Measurements from ENCODE around the gene GORASP2. TPM values are rescaled to one million over a fixed set of nuclear protein-coding genes. Genes with fewer than 3 reads are reported as not detected.

Gene GORASP2
- polyA plus RNA-seq, 1 experiment: 222 TPM

- CTCF ChIA-PET: no interaction called here
- DNase-seq (ENCODE audit: low read depth, low spot score): no peak
- H3K4me3 ChIP-seq (ENCODE audit: low read depth, low read length): no peak overlapping the region
- no peak for TF ChIP-seq CTCF (IDR thresholded peaks at IDR 0.05; ENCODE audit: low read depth, low read length)
- POLR2A ChIA-PET: no interaction called here
- H3K9me3 ChIP-seq (ENCODE audit: control insufficient read depth, insufficient read depth, low read length): no peaks in the 10 kb centered on the region
- H3K27ac ChIP-seq (ENCODE audit: low read depth, low read length): no peak overlapping the region
- no peaks in the 10 kb centered on the region for H3K27me3 ChIP-seq (ENCODE audit: control insufficient read depth, insufficient read depth, low read length)
These were observed 75.8 kb downstream of the GORASP2 start for GRCh38 chr2:171004833-171005232.

- Histone ChIP-seq H3K9me3 (ENCODE audit: control insufficient read depth, insufficient read depth, low read length) (no peaks in the 10 kb centered on the region), H3K27ac (ENCODE audit: low read depth, low read length) (no peak overlapping the region), H3K4me3 (ENCODE audit: low read depth, low read length) (no peak overlapping the region), H3K27me3 (ENCODE audit: control insufficient read depth, insufficient read depth, low read length) (no peaks in the 10 kb centered on the region)
- TF ChIP-seq CTCF (IDR thresholded peaks at IDR 0.05; ENCODE audit: low read depth, low read length): no peak
- ChIA-PET POLR2A (no interaction called here), CTCF (no interaction called here)
- no peak for DNase-seq (ENCODE audit: low read depth, low spot score)
These were observed 79.6 kb downstream of the GORASP2 start for GRCh38 chr2:171008550-171009205.

- Histone ChIP-seq H3K4me3 (ENCODE audit: low read depth, low read length) (no peak overlapping the region), H3K27me3 (ENCODE audit: control insufficient read depth, insufficient read depth, low read length) (no peaks in the 10 kb centered on the region), H3K27ac (ENCODE audit: low read depth, low read length) (no peak overlapping the region), H3K9me3 (ENCODE audit: control insufficient read depth, insufficient read depth, low read length) (no peaks in the 10 kb centered on the region)
- TF ChIP-seq CTCF (IDR thresholded peaks at IDR 0.05; ENCODE audit: low read depth, low read length): no peak
- POLR2A ChIA-PET: interaction anchor here (0.7 kb wide), 1 partner anchor 134 kb away, joined by 11 read pairs; no protein-coding TSS in a partner anchor
- CTCF ChIA-PET: interaction anchor here (0.7 to 0.9 kb wide), 2 partner anchors 77 to 140 kb away, joined by 4 read pairs; no protein-coding TSS in a partner anchor
- DNase-seq (ENCODE audit: low read depth, low spot score): no peak
These were observed 80.3 kb downstream of the GORASP2 start for GRCh38 chr2:171009386-171009785.

GRCh38 chr2:171013851-171014250, 84.8 kb downstream of the GORASP2 start:
- no peaks in the 10 kb centered on the region for H3K9me3 ChIP-seq (ENCODE audit: control insufficient read depth, insufficient read depth, low read length)
- H3K27me3 ChIP-seq (ENCODE audit: control insufficient read depth, insufficient read depth, low read length): no peaks in the 10 kb centered on the region
- CTCF ChIA-PET: interaction anchor here (0.7 kb wide), 1 partner anchor 403 kb away, joined by 5 read pairs; no protein-coding TSS in a partner anchor
- H3K4me3 ChIP-seq (ENCODE audit: low read depth, low read length): no peak overlapping the region
- no peak for TF ChIP-seq CTCF (IDR thresholded peaks at IDR 0.05; ENCODE audit: low read depth, low read length)
- no peak overlapping the region for H3K27ac ChIP-seq (ENCODE audit: low read depth, low read length)
- POLR2A ChIA-PET: no interaction called here
- no peak for DNase-seq (ENCODE audit: low read depth, low spot score)

- no peak for TF ChIP-seq CTCF (IDR thresholded peaks at IDR 0.05; ENCODE audit: low read depth, low read length)
- no peak for DNase-seq (ENCODE audit: low read depth, low spot score)
- ChIA-PET POLR2A (interaction anchor here (0.6 kb wide), 1 partner anchor 57 kb away, joined by 3 read pairs; no protein-coding TSS in a partner anchor), CTCF (interaction anchor here (0.6 kb wide), 1 partner anchor 86 kb away, joined by 3 read pairs; no protein-coding TSS in a partner anchor)
- Histone ChIP-seq H3K9me3 (ENCODE audit: control insufficient read depth, insufficient read depth, low read length) (no peaks in the 10 kb centered on the region), H3K27ac (ENCODE audit: low read depth, low read length) (no peak overlapping the region), H3K4me3 (ENCODE audit: low read depth, low read length) (no peak overlapping the region), H3K27me3 (ENCODE audit: control insufficient read depth, insufficient read depth, low read length) (no peaks in the 10 kb centered on the region)
These were observed 87.1 kb downstream of the GORASP2 start for GRCh38 chr2:171016125-171016524.
